OCI-LY7 (cell line): ENCODE results near the gene TTLL10. TPM values are rescaled to one million over a fixed set of nuclear protein-coding genes. Genes with fewer than 3 reads are reported as not detected.

Experiments used
- BruUV-seq: library from RNA; stranded (reverse); fragments of 400-500 nt; replicated peaks from 2 replicates; lab custom pipeline; 2021; lab: Mats Ljungman, UMichigan
- CTCF ChIA-PET: fragments of 300-600 bp; sonication (Branson Sonifier 250); formaldehyde crosslinking; loops from one replicate; lab custom pipeline; 2022; ENCODE audit warnings: antibody characterized with exemption; ENCODE audit not compliant: unreplicated experiment; lab: Charles Lee
- POLR2A ChIA-PET: fragments of 300-600 bp; sonication (Branson Sonifier 250); formaldehyde crosslinking; loops from one replicate; lab custom pipeline; 2022; ENCODE audit warnings: antibody characterized with exemption; lab: Charles Lee
- DNase-seq: peaks from one replicate; pipeline ENCODE4 v3.0.0-alpha.2; 2015; ENCODE audit warnings: low spot score
- H2AFZ ChIP-seq: fragments of 200-600 bp; sonication (generic), shearing (Covaris generic); 2 replicates; pipeline ENCODE4 v1.6.1; 2014; ENCODE audit warnings: mild to moderate bottlenecking, antibody characterized with exemption, low read length, moderate library complexity
- H3K27ac ChIP-seq: fragments of 200-600 bp; sonication (generic); 2 replicates; pipeline ENCODE4 v1.5.1; 2014; ENCODE audit warnings: mixed run types, low read depth, mild to moderate bottlenecking, moderate library complexity, low read length, inconsistent platforms; ENCODE audit not compliant: poor library complexity, severe bottlenecking
- H3K36me3 ChIP-seq: fragments of 200-600 bp; sonication (generic); 2 replicates; pipeline ENCODE4 v1.6.1; 2014; ENCODE audit warnings: mild to moderate bottlenecking, antibody characterized with exemption, low read length, moderate library complexity, mixed read lengths; ENCODE audit not compliant: insufficient read depth
- H3K4me1 ChIP-seq: fragments of 200-600 bp; sonication (generic); 2 replicates; pipeline ENCODE4 v1.5.1; 2014; ENCODE audit warnings: mild to moderate bottlenecking, low read length; ENCODE audit not compliant: insufficient read depth, poor library complexity, severe bottlenecking
- H3K4me2 ChIP-seq: fragments of 200-600 bp; sonication (generic); 2 replicates; pipeline ENCODE4 v1.6.1; 2014; ENCODE audit warnings: mild to moderate bottlenecking, low read length
- H3K4me3 ChIP-seq: fragments of 200-600 bp; sonication (generic); 2 replicates; pipeline ENCODE4 v1.5.1; 2014; ENCODE audit warnings: mild to moderate bottlenecking, low read depth, low read length; ENCODE audit not compliant: poor library complexity, severe bottlenecking
- H3K79me2 ChIP-seq: fragments of 200-600 bp; sonication (generic); 2 replicates; pipeline ENCODE4 v1.6.1; 2016; ENCODE audit warnings: low read depth, mild to moderate bottlenecking, low read length, moderate library complexity, mixed read lengths; ENCODE audit not compliant: insufficient read depth
- H3K9me2 ChIP-seq: fragments of 200-600 bp; sonication (generic); 2 replicates; pipeline ENCODE4 v1.6.1; 2016; ENCODE audit warnings: mild to moderate bottlenecking, low read length, mixed read lengths; ENCODE audit not compliant: insufficient read depth
- H3K9me3 ChIP-seq: fragments of 200-600 bp; sonication (generic); 2 replicates; pipeline ENCODE4 v1.6.1; 2014; ENCODE audit warnings: mild to moderate bottlenecking, mixed run types, low read length, mixed read lengths
- H4K20me1 ChIP-seq: fragments of 200-600 bp; sonication (generic); 2 replicates; pipeline ENCODE4 v1.6.1; 2014; ENCODE audit warnings: mild to moderate bottlenecking, antibody characterized with exemption, low read length, moderate library complexity, mixed read lengths; ENCODE audit not compliant: insufficient read depth
- EZH2phosphoT487 ChIP-seq: fragments of 200-600 bp; sonication (generic); IDR thresholded peaks from 2 replicates; pipeline ENCODE4 v1.6.1; 2018; ENCODE audit warnings: low read depth, borderline replicate concordance, mild to moderate bottlenecking, mixed run types, antibody characterized with exemption, low read length, moderate library complexity, mixed read lengths
- intact Hi-C: fragments of 100-400 bp; cut with micrococcal nuclease; formaldehyde crosslinking; loops from one replicate; pipeline ENCODE4 v1.10.0; 2022; ENCODE audit not compliant: unreplicated experiment
- total RNA-seq, 2 experiments: library from RNA; depleted of rRNA in 1 of 2; stranded (reverse); fragments of >200 nt in 1 of 2; shearing (Covaris generic) in 1 of 2; gene quantifications; 2 replicates each; pipeline ENCODE4 v1.2.3, GENCODE V29; 2014 to 2022
- TF ChIP-seq, protein P1 (sequence below): fragments of 200-600 bp; sonication (generic); conservative IDR thresholded peaks from 2 replicates; pipeline ENCODE4 v1.5.1; 2014; ENCODE audit warnings: mild to moderate bottlenecking, antibody characterized with exemption, low read length, moderate library complexity, mixed read lengths

The TTLL10 gene
- total RNA-seq, 2 experiments from 2014 or later, result not detected

- no peak for DNase-seq
- no peak overlapping the region for H3K27ac ChIP-seq
Observed at GRCh38 chr1:1196431-1197187, 22.9 kb downstream of the TTLL10 start.

GRCh38 chr1:1197188-1197500 lies 23.5 kb downstream of the TTLL10 start:
- POLR2A ChIA-PET, result no interaction called here
- CTCF ChIA-PET, result no interaction called here

More at GRCh38 chr1:1196431-1197187, 22.9 kb downstream of the TTLL10 start:
- no peaks in the 10 kb centered on the region for H3K36me3 ChIP-seq
- H3K9me2 ChIP-seq, result no peaks in the 10 kb centered on the region
- H3K79me2 ChIP-seq, result no peaks in the 10 kb centered on the region
- no peak for TF ChIP-seq EZH2phosphoT487
- TF ChIP-seq, protein P1, sequence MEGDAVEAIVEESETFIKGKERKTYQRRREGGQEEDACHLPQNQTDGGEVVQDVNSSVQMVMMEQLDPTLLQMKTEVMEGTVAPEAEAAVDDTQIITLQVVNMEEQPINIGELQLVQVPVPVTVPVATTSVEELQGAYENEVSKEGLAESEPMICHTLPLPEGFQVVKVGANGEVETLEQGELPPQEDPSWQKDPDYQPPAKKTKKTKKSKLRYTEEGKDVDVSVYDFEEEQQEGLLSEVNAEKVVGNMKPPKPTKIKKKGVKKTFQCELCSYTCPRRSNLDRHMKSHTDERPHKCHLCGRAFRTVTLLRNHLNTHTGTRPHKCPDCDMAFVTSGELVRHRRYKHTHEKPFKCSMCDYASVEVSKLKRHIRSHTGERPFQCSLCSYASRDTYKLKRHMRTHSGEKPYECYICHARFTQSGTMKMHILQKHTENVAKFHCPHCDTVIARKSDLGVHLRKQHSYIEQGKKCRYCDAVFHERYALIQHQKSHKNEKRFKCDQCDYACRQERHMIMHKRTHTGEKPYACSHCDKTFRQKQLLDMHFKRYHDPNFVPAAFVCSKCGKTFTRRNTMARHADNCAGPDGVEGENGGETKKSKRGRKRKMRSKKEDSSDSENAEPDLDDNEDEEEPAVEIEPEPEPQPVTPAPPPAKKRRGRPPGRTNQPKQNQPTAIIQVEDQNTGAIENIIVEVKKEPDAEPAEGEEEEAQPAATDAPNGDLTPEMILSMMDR, result no peak
- H3K4me1 ChIP-seq, result no peaks in the 10 kb centered on the region
- ChIA-PET POLR2A (no interaction called here), CTCF (no interaction called here)
- intact Hi-C loops, result no loop called here
- no peaks in the 10 kb centered on the region for H4K20me1 ChIP-seq
- no peaks in the 10 kb centered on the region for H3K9me3 ChIP-seq
- no TSS peak for BruUV-seq
- no peak overlapping the region for H2AFZ ChIP-seq
- H3K4me2 ChIP-seq, result no peak overlapping the region
- no peak overlapping the region for H3K4me3 ChIP-seq

More at GRCh38 chr1:1197188-1197500, 23.5 kb downstream of the TTLL10 start:
- Histone ChIP-seq H3K79me2 (no peaks in the 10 kb centered on the region), H3K4me1 (no peaks in the 10 kb centered on the region), H3K4me2 (no peak overlapping the region), H3K9me2 (no peaks in the 10 kb centered on the region), H3K27ac (no peak overlapping the region), H4K20me1 (no peaks in the 10 kb centered on the region), H3K36me3 (no peaks in the 10 kb centered on the region), H2AFZ (no peak overlapping the region), H3K9me3 (no peaks in the 10 kb centered on the region), H3K4me3 (no peak overlapping the region)
- BruUV-seq, result no TSS peak
- DNase-seq, result no peak
- no peak for TF ChIP-seq EZH2phosphoT487
- TF ChIP-seq, protein P1, result no peak
- intact Hi-C loops, result no loop called here
